Hematopoietic multipotent progenitor cell treated with erythropoietin and hydrocortisone succinate and interleukin-3 and kit ligand, for 17 days (in vitro differentiated cells): ENCODE results near the gene HERC5.
A peak's percentile ranks its signal among the peaks of the same experiment; 100 is the strongest.

Experiments used
- DNase-seq: peaks from one replicate; pipeline ENCODE4 v3.0.0-alpha.2; 2015; ENCODE audit warnings: low spot score

Gene HERC5

DNA sequence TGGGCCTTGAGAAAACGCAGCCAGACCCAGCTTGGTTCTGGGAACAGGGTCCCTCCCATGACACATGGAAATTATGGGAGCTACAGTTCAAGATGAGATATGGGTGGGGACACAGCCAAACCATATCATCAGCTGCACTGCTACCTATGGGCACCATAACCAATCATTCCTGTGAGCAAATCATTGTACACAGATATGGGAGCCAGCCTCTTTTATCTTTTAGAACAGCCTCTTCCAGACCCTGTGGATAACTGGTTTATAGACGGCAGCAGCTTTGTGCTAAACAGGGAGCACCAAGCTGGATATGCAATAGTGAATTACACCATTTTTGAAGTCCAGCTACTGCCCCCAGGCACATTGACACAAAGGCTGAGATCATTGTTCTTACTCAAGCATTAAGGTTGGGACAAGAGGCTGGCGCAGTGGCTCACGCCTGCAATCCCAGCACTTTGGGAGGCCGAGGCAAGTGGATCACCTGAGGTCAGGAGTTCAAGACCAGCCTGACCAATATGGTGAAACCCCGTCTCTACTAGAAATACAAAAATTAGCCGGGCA, 8.6 kb upstream of the HERC5 start:
- DNase-seq: peak; percentile 15

DNA sequence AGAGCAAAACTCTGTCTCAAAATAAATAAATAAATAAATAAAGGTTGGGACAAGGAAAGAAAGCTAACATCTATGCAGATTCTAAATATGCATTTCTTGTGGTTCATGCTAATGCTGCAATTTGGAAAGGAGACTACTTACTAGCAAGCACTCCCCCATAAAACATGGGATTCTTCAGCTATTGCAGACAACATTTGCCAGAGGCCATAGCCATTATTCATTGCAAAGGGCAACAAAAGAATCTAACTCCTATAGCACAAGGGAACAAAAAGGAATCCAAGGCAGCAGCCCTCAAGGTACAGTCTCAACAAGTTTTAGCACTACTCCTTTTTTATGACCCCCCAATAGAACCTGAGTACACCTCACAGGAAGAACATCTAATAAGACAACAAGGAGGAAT, 8.0 kb upstream of the HERC5 start:
- DNase-seq: no peak

DNA sequence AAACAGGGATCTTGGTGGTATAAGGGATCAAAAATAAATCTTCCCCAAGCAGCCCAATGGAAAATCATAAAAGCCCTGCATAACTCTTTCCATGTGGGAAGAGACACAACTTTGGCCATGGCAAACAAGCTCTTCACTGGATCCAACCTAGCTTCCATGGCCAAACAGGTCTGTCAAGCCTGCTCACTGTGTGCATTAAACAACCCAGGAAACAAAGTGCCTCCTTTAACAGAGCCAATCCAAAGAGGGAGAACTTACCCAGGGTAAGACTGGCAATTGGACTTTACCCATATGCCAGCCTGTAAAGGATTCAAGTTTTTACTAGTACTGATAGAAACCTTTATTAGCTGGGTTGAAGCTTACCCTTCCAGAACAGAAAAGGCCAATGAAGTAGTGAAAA, 7.6 kb upstream of the HERC5 start:
- DNase-seq: no peak

GRCh38 chr4:88451205-88451604, 5.7 kb upstream of the HERC5 start:
- no peak for DNase-seq

- DNase-seq: no peak
These were observed 4.0 kb upstream of the HERC5 start for GRCh38 chr4:88452912-88453311.

DNA sequence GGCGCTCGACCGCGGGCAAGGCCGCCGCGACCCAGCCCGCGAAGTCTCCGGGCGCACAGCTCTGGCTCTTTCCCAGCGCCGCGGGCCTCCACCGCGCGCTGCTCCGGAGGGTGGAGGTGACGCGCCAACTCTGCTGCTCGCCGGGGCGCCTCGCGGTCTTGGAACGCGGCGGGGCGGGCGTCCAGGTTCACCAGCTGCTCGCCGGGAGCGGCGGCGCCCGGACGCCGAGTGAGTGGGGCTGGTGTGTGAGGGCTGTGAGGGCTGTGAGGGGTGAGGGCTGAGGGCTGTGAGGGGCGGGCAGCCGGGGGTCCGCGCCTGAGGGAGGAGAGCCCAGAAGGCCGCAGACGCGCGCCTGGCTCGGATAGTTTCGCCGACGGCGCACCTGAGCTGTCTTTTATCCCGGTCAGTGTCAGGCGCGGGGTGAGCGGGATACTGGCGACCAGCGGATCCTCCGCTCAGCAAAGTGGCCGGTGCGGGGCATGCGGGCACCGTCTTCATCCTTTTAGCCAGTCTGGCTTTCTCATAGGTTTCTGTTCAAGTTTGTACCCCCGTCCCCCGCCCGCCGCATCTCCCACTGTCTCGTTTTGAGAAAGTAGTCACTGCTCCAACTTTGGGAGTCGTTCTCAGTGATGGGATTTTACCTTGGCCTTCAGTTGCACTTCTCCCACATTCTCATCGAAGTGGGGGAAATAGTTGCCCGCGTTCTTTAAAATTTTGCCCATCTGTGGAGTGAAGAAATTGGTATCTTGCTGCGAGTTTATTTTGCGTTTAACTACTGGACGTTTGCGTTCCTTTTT, 586 bp downstream of the HERC5 start:
- DNase-seq: no peak

DNA sequence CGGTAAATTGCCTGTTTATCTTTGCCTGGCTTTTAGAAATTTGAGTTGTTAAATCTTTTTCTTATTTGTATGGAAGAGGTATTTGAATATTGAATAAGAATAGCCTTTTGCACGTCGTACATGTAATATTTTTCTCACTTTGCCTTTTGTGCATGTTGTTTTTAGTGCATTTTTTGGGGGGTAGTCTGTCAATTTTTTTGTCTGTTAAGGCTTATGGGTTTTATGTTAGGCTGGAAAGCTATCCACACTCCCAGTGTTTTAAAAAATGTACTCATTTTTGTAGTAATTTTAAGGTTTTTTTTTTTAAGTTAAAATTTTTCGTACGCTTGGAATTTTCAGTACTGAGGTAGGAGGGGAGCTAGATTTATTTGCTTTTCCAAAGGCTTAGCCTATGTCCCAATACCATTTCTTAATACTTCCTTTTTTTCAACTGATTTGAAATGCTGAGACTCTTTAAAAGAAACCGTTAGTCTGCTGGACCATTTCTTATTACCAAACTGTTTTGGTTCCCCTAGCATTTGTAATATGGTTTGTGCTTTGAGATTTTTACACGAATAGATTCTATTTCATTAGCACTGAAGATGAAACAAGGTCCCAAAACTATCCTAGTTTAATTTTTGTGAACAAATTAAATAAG, 1.3 kb downstream of the HERC5 start:
- DNase-seq: no peak

DNA sequence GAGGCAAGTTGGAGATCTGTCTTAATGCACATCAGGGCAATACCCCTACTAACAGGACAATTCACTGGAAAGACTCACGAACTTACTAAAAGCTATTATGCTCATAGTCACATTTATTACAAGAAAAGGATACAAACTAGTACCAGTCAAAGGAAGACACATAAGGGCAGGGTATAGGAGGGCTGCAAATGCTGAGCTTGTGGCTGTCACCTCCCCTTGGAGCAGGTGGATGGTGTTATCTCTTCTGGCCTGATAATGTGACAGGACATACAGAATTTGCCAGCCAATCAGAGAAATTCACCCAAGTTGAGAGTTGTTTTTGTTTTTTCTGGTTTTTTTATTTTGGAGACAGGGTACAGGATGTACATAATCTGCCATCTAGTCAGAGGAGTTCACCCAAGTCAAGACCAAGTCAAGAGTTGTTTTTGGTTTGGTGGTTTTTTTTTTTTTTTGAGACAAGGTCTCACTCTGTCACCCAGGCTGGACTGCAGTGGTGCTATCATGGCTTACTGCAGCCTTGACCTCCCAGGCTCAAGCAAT, 8.8 kb downstream of the HERC5 start:
- DNase-seq: no peak

- no peak for DNase-seq
These were observed 10.5 kb downstream of the HERC5 start for GRCh38 chr4:88467392-88467791.

- no peak for DNase-seq
These were observed 20.4 kb downstream of the HERC5 start for GRCh38 chr4:88477229-88477860.

- DNase-seq: no peak
These were observed 21.3 kb downstream of the HERC5 start for GRCh38 chr4:88478247-88478646.

DNA sequence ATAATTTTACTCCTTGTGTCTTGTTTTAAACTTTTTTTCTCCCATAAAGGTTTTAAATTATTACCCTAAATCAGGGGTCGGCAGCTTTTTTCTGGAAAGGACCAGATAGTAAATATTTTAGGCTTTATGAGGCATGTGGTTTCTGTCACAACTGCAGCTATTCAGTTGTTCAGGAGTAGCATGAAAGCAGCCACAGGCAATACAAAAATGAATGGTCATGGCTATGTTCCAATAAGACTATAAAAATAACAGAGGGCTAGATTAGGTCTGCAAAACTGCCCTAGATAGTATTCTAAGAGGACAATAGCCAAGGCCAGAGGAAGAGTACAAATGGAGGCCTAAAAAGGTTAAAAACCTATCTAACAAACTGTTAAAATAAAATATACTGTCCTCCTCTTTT, 24.6 kb downstream of the HERC5 start:
- no peak for DNase-seq

GRCh38 chr4:88489100-88489761, 32.3 kb downstream of the HERC5 start:
- no peak for DNase-seq

GRCh38 chr4:88497859-88498409, 41.0 kb downstream of the HERC5 start:
- no peak for DNase-seq

DNA sequence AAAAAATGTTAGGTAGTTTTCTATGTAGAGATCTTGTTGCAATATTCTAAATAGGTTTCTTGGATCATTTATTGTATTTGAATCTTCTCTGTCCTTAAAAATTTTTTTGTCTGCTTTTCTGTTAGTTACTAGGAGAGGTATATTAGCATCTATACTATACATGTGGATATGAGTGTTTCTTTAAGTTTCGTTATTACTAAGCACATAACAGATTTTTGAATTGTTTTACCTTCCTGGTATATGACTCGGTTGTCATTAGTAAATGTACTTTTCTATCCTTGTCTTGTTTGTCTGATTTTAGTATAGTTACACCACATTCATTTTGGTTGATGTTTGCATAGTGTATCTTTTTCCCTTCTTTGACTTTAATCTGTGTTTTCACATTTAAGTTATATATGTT, 46.4 kb downstream of the HERC5 start:
- no peak for DNase-seq

GRCh38 chr4:88511236-88511635, 54.3 kb downstream of the HERC5 start:
- DNase-seq: no peak

GRCh38 chr4:88514557-88515511, 57.9 kb downstream of the HERC5 start:
- DNase-seq: no peak

DNA sequence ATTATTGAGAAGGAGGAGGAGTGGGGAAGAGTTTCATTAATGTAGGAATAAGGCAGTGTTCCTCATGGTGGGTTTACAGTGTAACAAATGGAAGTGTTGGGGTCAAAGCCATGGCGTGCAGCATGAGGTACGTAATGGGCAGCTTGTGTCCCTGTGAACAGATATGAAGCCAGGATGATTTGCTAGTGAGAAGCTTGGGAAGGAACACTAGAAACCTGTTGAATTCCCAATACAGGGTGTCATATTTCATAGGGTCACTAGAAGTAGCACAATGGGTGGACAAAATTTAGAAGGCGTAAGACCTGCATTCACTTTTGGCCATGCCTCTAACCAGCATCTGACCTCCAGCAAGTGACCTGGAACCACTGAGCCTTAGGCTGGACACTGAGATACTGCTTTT, 59.8 kb downstream of the HERC5 start:
- DNase-seq: no peak

GRCh38 chr4:88517825-88518224, 60.9 kb downstream of the HERC5 start:
- no peak for DNase-seq

DNA sequence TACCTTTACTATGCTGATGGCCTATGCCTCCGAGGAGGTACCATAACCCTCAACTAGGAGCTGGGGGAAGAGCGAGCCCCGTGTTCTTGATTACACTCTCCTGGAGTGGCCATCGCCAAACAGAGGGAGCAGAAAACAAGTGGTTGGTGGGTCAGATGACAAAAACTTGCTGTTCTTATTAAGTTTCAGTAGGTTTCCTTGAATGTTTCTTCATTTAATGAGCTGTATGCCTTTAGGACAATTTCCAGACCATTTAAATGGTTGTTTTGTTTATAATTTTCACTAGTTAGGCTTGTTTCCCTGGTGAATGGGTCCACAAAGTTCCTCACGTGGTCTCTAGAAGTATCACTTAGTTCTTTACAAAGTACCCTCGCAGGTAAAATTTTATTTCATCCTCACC, 62.0 kb downstream of the HERC5 start:
- DNase-seq: no peak
